ENCODE data around the gene STX8.

The STX8 gene

GRCh38 chr17:9439851-9440250 is 135.8 kb downstream of the STX8 start:
- Histone ChIP-seq H3K4me1 (ENCODE audit: control insufficient read depth, insufficient read depth, low read depth, low read length) (peaks cover 2% of the 10 kb centered on the region), H3K36me3 (ENCODE audit: control insufficient read depth in 1 of 2, insufficient read depth in 2 of 2, low read depth in 1 of 2, low read length in 2 of 2) (peaks cover 0 to 3% of the 10 kb centered on the region in 2 experiments), H3K4me2 (ENCODE audit: low read length, poor library complexity, severe bottlenecking) (no peak overlapping the region), H2BK120ac (ENCODE audit: low read depth, low read length) (no peak overlapping the region), H2BK5ac (ENCODE audit: low read depth, low read length, poor library complexity, severe bottlenecking) (no peak overlapping the region), H3K27ac (ENCODE audit: low read length, poor library complexity, severe bottlenecking) (no peak overlapping the region), H3K4ac (ENCODE audit: low read depth in 1 of 2, low read length in 2 of 2) (no peak overlapping the region), H3K9me3 (ENCODE audit: control insufficient read depth, low read length) (no peaks in the 10 kb centered on the region), H2BK12ac (ENCODE audit: low read length in 2 of 2) (no peak overlapping the region), H3K23ac (ENCODE audit: low read length in 2 of 2) (no peak overlapping the region), H4K91ac (ENCODE audit: low read length) (no peak overlapping the region), H3K79me1 (replicated peaks; ENCODE audit: low read length, poor library complexity, severe bottlenecking) (peaks cover 3% of the 10 kb centered on the region), H3K18ac (ENCODE audit: low read depth in 1 of 2, low read length in 2 of 2) (no peak overlapping the region), H2AK5ac (ENCODE audit: low read length, severe bottlenecking) (no peak overlapping the region), H3K9ac (ENCODE audit: low read length) (no peak overlapping the region), H4K8ac (ENCODE audit: low read length) (no peak overlapping the region), H2BK15ac (ENCODE audit: low read depth, poor library complexity, severe bottlenecking) (no peak overlapping the region), H2AFZ (ENCODE audit: low read depth, low read length) (no peak overlapping the region), H3K4me3 (ENCODE audit: insufficient read depth in 1 of 2, low read depth in 1 of 2, low read length in 2 of 2) (no peak overlapping the region), H3K27me3 (ENCODE audit: control insufficient read depth in 1 of 2, insufficient read depth in 1 of 2, low read length in 2 of 2) (no peaks in the 10 kb centered on the region), H3K14ac (ENCODE audit: low read length in 2 of 2) (no peak overlapping the region)
- WGBS: 100% methylated on average over 2 of the region's 3 CpGs
- DNase-seq: no peak

GRCh38 chr17:9436630-9437029 is 139.0 kb downstream of the STX8 start:
- Histone ChIP-seq H3K23ac (ENCODE audit: low read length in 2 of 2) (no peak overlapping the region), H2AK5ac (ENCODE audit: low read length, severe bottlenecking) (no peak overlapping the region), H3K27me3 (ENCODE audit: control insufficient read depth in 1 of 2, insufficient read depth in 1 of 2, low read length in 2 of 2) (no peaks in the 10 kb centered on the region), H3K9me3 (ENCODE audit: control insufficient read depth, low read length) (no peaks in the 10 kb centered on the region), H3K36me3 (ENCODE audit: control insufficient read depth in 1 of 2, insufficient read depth in 2 of 2, low read depth in 1 of 2, low read length in 2 of 2) (peaks cover 0 to 3% of the 10 kb centered on the region in 2 experiments), H4K91ac (ENCODE audit: low read length) (no peak overlapping the region), H2BK120ac (ENCODE audit: low read depth, low read length) (no peak overlapping the region), H3K4me2 (ENCODE audit: low read length, poor library complexity, severe bottlenecking) (no peak overlapping the region), H2BK12ac (ENCODE audit: low read length in 2 of 2) (no peak overlapping the region), H3K14ac (ENCODE audit: low read length in 2 of 2) (no peak overlapping the region), H3K18ac (ENCODE audit: low read depth in 1 of 2, low read length in 2 of 2) (no peak overlapping the region), H2BK15ac (ENCODE audit: low read depth, poor library complexity, severe bottlenecking) (no peak overlapping the region), H3K27ac (ENCODE audit: low read length, poor library complexity, severe bottlenecking) (no peak overlapping the region), H3K4me1 (ENCODE audit: control insufficient read depth, insufficient read depth, low read depth, low read length) (no peaks in the 10 kb centered on the region), H3K4ac (ENCODE audit: low read depth in 1 of 2, low read length in 2 of 2) (no peak overlapping the region), H2BK5ac (ENCODE audit: low read depth, low read length, poor library complexity, severe bottlenecking) (no peak overlapping the region), H2AFZ (ENCODE audit: low read depth, low read length) (no peak overlapping the region), H3K4me3 (ENCODE audit: insufficient read depth in 1 of 2, low read depth in 1 of 2, low read length in 2 of 2) (no peak overlapping the region), H3K79me1 (replicated peaks; ENCODE audit: low read length, poor library complexity, severe bottlenecking) (no peaks in the 10 kb centered on the region), H4K8ac (ENCODE audit: low read length) (no peak overlapping the region), H3K9ac (ENCODE audit: low read length) (no peak overlapping the region)
- DNase-seq: no peak
- 89% methylated on average over 1 of the region's 1 CpG for WGBS

- H3K18ac ChIP-seq (ENCODE audit: low read depth in 1 of 2, low read length in 2 of 2): no peak overlapping the region
- no peak overlapping the region for H3K9ac ChIP-seq (ENCODE audit: low read length)
- no peak overlapping the region for H2BK15ac ChIP-seq (ENCODE audit: low read depth, poor library complexity, severe bottlenecking)
- no peak overlapping the region for H2AK5ac ChIP-seq (ENCODE audit: low read length, severe bottlenecking)
- no peak for DNase-seq
- H2BK5ac ChIP-seq (ENCODE audit: low read depth, low read length, poor library complexity, severe bottlenecking): no peak overlapping the region
- H3K36me3 ChIP-seq (ENCODE audit: control insufficient read depth in 1 of 2, insufficient read depth in 2 of 2, low read depth in 1 of 2, low read length in 2 of 2): no peaks in the 10 kb centered on the region
- H3K23ac ChIP-seq (ENCODE audit: low read length in 2 of 2): no peak overlapping the region
- H4K8ac ChIP-seq (ENCODE audit: low read length): no peak overlapping the region
- no peak overlapping the region for H3K4me2 ChIP-seq (ENCODE audit: low read length, poor library complexity, severe bottlenecking)
- no peaks in the 10 kb centered on the region for H3K9me3 ChIP-seq (ENCODE audit: control insufficient read depth, low read length)
- no peak overlapping the region for H3K27ac ChIP-seq (ENCODE audit: low read length, poor library complexity, severe bottlenecking)
- H3K4me1 ChIP-seq (ENCODE audit: control insufficient read depth, insufficient read depth, low read depth, low read length): no peaks in the 10 kb centered on the region
- no peak overlapping the region for H3K4ac ChIP-seq (ENCODE audit: low read depth in 1 of 2, low read length in 2 of 2)
- WGBS: 98% methylated on average over 6 of the region's 6 CpGs
- H2AFZ ChIP-seq (ENCODE audit: low read depth, low read length): no peak overlapping the region
- H2BK12ac ChIP-seq (ENCODE audit: low read length in 2 of 2): no peak overlapping the region
- no peaks in the 10 kb centered on the region for H3K79me1 ChIP-seq (replicated peaks; ENCODE audit: low read length, poor library complexity, severe bottlenecking)
- no peak overlapping the region for H4K91ac ChIP-seq (ENCODE audit: low read length)
- no peak overlapping the region for H2BK120ac ChIP-seq (ENCODE audit: low read depth, low read length)
- no peak overlapping the region for H3K4me3 ChIP-seq (ENCODE audit: insufficient read depth in 1 of 2, low read depth in 1 of 2, low read length in 2 of 2)
- H3K27me3 ChIP-seq (ENCODE audit: control insufficient read depth in 1 of 2, insufficient read depth in 1 of 2, low read length in 2 of 2): no peaks in the 10 kb centered on the region
- no peak overlapping the region for H3K14ac ChIP-seq (ENCODE audit: low read length in 2 of 2)
Measured at GRCh38 chr17:9435165-9435564, 140.5 kb downstream of the STX8 start.

- Histone ChIP-seq H3K23ac (ENCODE audit: low read length in 2 of 2) (no peak overlapping the region), H3K18ac (ENCODE audit: low read depth in 1 of 2, low read length in 2 of 2) (no peak overlapping the region), H3K9ac (ENCODE audit: low read length) (no peak overlapping the region), H3K27me3 (ENCODE audit: control insufficient read depth in 1 of 2, insufficient read depth in 1 of 2, low read length in 2 of 2) (no peaks in the 10 kb centered on the region), H3K27ac (ENCODE audit: low read length, poor library complexity, severe bottlenecking) (no peak overlapping the region), H3K4ac (ENCODE audit: low read depth in 1 of 2, low read length in 2 of 2) (no peak overlapping the region), H2BK15ac (ENCODE audit: low read depth, poor library complexity, severe bottlenecking) (no peak overlapping the region), H3K36me3 (ENCODE audit: control insufficient read depth in 1 of 2, insufficient read depth in 2 of 2, low read depth in 1 of 2, low read length in 2 of 2) (no peaks in the 10 kb centered on the region), H2BK12ac (ENCODE audit: low read length in 2 of 2) (no peak overlapping the region), H2BK120ac (ENCODE audit: low read depth, low read length) (no peak overlapping the region), H2BK5ac (ENCODE audit: low read depth, low read length, poor library complexity, severe bottlenecking) (no peak overlapping the region), H3K4me2 (ENCODE audit: low read length, poor library complexity, severe bottlenecking) (no peak overlapping the region), H2AFZ (ENCODE audit: low read depth, low read length) (no peak overlapping the region), H3K79me1 (replicated peaks; ENCODE audit: low read length, poor library complexity, severe bottlenecking) (no peaks in the 10 kb centered on the region), H3K9me3 (ENCODE audit: control insufficient read depth, low read length) (no peaks in the 10 kb centered on the region), H3K4me1 (ENCODE audit: control insufficient read depth, insufficient read depth, low read depth, low read length) (no peaks in the 10 kb centered on the region), H4K91ac (ENCODE audit: low read length) (no peak overlapping the region), H4K8ac (ENCODE audit: low read length) (no peak overlapping the region), H3K14ac (ENCODE audit: low read length in 2 of 2) (no peak overlapping the region), H3K4me3 (ENCODE audit: insufficient read depth in 1 of 2, low read depth in 1 of 2, low read length in 2 of 2) (no peak overlapping the region), H2AK5ac (ENCODE audit: low read length, severe bottlenecking) (no peak overlapping the region)
- DNase-seq: no peak
- 94% methylated on average over 2 of the region's 3 CpGs for WGBS
Measured at GRCh38 chr17:9434642-9435057, 141.0 kb downstream of the STX8 start.

Measured in mesenchymal stem cell (in vitro differentiated cells and primary cell).